GM21786 (cell line): ENCODE results near the gene FERMT3.

ENCODE experiments used
- ATAC-seq: cut with Tn5 transposase; IDR thresholded peaks from one replicate; pipeline ENCODE4 v1.9.1; 2021; ENCODE audit not compliant: unreplicated experiment

The FERMT3 gene

GRCh38 chr11:64247729-64248531 is 41.4 kb downstream of the FERMT3 start:
- no peak for ATAC-seq

DNA sequence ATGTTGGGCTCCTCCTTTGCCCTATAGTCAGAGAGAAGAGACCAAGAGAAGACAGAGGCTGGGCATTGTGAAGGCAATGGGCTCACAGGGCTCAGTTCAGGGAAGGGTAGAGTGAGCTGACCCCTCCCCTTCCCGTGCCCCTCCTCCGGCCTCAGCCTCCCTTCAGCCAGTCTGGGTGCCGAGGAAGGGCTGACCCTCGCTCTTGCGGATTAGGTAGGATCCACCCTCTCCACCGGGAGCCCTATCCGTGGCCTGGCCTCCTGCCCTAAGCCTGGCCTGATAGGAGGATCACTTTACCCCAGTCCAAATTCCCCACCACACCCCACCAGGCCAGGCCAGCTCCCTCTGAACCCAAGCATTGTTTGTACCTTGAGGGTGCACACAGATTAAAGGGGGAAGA is 42.1 kb downstream of the FERMT3 start:
- no peak for ATAC-seq

GRCh38 chr11:64249038-64249437 is 42.5 kb downstream of the FERMT3 start:
- no peak for ATAC-seq

- no peak for ATAC-seq
These were observed 43.3 kb downstream of the FERMT3 start for GRCh38 chr11:64249563-64250414.

DNA sequence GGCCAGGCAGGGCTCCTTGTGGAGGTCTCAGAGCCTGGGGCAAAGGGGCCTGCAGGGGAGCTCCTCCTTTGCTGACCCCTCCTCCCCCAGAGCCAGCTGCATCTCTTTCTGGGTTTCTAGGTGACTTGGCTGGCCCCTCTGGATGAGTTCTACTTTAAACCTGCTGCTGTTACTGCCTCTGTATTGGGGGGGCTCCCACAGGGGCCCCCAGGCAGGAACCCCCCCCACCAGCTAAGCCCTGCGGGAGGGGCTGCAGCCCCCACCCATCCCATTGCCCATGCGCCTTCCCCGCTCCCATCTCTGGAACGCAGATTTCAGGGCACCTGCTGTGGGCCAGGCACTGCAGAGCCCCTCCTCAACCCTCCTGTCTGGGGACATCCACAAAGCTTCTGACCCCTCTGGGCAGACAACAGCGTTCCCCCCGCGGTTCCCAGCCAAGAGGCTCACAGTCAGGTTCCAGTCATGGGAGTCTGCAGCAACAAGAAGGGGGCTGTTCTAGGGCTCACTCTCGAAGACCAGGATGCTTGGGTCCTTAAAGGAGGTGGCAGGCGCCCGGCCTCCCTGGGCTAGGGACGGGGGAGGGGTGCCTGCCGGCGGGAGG is 44.0 kb downstream of the FERMT3 start:
- ATAC-seq, result no peak

GRCh38 chr11:64251016-64251752 is 44.7 kb downstream of the FERMT3 start, which contains the start of gene PLCB3:
Gene PLCB3, plus strand, starts transcription at chr11:64251530. Its CDS starts 120 bp downstream, at chr11:64251650.
- no peak for ATAC-seq

DNA sequence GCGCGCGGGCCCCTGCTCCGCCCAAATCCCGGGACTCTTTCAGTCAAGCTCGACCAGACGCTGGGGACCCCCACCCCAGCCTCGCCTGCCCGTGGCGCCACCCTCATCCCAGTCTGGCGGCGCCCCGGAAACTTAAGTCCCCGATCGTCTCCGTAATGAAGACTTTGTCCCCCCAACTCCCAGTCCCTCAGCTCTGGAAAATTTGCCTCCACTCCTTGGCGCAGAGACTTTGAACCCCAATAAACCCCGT is 45.2 kb downstream of the FERMT3 start:
- no peak for ATAC-seq

DNA sequence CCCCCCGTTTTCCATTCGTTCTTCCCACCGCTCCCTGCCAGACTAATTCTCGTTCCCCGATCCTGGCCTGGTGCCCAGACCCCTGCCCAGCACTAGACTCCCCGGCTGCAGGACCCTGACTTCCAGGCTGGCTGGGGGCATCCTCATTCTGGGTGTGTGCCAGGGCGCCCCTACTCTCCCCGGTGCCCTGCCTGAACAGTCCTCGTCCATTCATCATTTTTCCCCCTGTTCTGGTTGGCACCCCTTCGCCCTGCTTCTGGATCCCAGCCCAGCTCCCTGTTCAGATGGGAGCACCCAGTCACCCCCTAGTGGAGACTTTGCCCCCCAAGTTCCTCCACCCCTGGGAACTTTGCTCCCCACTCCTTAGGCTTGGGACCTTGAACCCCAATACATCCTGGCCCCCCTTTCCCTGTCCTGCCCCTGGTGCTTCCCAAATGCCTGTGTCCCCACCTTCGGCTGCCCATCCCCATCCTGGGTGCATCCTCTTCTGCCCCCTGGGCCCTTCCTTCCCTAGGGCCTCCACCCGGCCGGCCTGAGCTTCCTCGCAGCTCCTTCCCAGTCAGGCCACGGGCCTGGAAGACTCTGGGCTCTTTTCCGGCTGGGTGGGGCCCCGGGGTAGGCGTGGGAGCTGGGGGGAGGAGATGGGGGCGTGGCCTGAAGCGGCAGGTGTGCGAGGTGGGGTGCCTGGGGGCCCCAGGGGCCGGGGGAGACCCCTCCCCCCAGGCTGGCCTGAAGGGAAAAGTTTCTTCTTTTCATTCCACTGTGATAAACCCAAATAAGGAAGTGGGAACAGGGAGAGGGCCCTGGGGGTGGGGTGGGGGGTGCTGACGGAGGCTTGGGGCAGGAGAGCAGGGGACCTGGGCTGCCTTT is 45.7 kb downstream of the FERMT3 start:
- no peak for ATAC-seq

GRCh38 chr11:64253043-64253442 is 46.5 kb downstream of the FERMT3 start:
- ATAC-seq, result no peak

- no peak for ATAC-seq
These were observed 47.0 kb downstream of the FERMT3 start for GRCh38 chr11:64253481-64253880.

DNA sequence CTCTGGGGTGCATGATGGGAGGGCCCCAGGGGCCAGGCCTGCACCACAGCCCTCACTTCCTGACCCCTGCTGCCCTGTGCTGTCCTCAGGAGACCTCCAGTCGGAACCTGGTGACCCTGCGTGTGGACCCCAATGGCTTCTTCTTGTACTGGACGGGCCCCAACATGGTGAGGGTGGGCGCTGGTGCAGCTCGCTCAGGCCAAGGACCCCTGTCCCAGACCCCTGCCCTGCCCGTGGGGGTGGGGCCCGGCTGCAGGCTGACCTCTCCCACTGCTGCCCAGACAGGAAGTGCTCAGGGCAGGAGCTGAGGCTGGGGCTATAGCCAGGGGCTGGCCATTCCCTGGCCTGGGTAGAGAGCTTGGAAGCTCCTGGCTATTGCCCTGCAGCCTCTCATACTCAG is 47.8 kb downstream of the FERMT3 start:
- ATAC-seq, result no peak

GRCh38 chr11:64255135-64256128 is 48.9 kb downstream of the FERMT3 start:
- no peak for ATAC-seq

DNA sequence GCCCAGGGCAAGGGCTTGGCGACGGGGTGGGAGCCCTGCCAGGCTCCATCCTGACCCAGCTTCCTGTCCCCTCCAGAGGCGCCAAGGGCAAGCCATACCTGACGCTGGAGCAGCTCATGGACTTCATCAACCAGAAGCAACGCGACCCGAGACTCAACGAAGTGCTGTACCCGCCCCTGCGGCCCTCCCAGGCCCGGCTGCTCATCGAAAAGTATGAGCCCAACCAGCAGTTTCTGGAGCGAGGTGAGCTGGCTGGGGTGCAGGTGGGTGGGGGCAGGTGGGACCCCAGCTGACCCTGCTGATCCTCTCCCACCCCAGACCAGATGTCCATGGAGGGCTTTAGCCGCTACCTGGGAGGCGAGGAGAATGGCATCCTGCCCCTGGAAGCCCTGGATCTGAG is 49.8 kb downstream of the FERMT3 start:
- no peak for ATAC-seq

DNA sequence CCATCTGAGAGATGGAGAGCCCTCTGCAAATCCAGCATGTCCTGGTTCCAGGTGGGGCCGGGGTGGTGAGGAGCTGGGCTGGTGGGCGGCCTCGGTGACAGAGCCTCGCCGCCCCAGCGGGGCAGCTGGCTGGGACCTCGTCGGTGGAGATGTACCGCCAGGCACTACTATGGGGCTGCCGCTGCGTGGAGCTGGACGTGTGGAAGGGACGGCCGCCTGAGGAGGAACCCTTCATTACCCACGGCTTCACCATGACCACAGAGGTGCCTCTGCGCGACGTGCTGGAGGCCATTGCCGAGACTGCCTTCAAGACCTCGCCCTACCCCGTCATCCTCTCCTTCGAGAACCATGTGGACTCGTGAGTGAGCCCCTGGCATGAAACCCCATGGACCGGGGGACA is 51.8 kb downstream of the FERMT3 start:
- ATAC-seq, result no peak

- ATAC-seq, result no peak
These were observed 52.5 kb downstream of the FERMT3 start for GRCh38 chr11:64258946-64259532.

GRCh38 chr11:64259533-64260067 is 53.1 kb downstream of the FERMT3 start:
- no peak for ATAC-seq

DNA sequence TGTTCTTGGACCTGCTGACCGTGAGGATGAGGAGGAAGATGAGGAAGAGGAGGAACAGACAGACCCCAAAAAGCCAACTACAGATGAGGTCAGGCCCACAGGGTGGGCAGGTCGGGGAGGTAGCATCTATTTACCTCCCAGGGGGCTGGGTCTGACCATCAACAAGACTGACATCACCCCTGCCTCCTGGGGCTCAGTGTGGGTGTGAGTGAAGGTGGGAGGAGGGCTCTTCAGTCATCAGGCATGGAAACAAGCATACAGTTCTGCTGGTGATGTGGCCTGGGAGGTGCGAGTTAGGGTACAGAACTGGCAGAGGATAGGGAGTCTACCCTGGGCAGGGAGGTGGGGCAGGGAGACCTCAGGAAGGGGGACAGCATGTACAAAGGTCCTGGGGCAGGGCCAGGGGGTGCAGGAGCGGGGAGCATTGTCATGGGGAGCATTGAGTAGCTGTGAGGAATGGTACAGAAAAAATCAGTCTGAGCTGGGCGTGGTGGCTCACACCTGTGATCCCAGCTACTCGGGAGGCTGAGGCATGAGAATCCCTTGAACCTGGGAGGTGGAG is 53.7 kb downstream of the FERMT3 start:
- ATAC-seq, result no peak

DNA sequence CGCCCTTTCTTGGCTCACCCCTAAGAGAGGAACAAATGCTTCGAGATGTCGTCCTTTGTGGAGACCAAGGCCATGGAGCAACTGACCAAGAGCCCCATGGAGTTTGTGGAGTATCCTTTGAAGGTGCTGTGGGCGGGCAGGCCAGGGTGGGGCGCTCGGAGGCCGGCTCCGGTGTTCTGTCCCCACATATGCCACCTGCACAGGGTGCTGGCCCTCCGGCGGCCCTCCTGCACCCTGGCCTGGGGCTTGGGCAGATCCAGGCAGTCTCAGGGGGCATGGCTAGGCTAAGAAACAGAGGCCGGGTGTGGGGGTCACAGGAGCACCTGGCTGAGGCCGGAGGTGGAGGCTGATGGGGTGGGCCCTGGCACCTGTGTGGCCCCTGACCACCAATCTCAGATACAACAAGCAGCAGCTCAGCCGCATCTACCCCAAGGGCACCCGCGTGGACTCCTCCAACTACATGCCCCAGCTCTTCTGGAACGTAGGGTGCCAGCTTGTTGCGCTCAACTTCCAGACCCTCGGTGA is 55.1 kb downstream of the FERMT3 start:
- ATAC-seq, result no peak
